Retinal pigment epithelial cell (primary cell): ENCODE data around the gene OPHN1.

Source experiments
- DNase-seq: peaks from one replicate; pipeline ENCODE4 v3.0.0-alpha.2; 2010; ENCODE audit warnings: low read depth
- H3K4me3 ChIP-seq: 2 replicates; pipeline ENCODE4 v1.5.1; 2011; ENCODE audit warnings: mild to moderate bottlenecking, low read length, control low read depth, moderate library complexity
- TF ChIP-seq, protein P1 (sequence below): conservative IDR thresholded peaks from 2 replicates; pipeline ENCODE4 v1.5.1; 2011; ENCODE audit warnings: low read depth, low read length, control low read depth, inconsistent platforms

Gene OPHN1

DNA sequence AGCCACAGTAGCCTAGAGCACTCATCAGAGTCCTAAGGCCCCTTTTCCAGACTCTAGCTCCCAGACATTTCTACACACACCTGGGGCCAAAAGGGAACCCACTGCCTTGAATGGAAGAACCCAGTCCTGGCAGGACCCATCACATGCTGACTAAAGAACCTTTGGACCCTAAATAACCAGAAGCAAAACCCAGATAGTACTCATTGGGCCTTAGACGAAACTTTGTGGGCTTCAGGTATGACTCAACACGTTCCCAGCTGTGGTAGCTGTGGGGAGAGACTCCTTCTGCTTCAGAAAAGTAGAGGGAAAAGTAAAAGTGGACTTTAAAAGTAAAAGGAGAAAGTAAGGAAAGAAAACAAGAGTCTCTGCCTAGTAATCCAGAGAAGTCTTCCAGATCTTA lies 311.5 kb downstream of the OPHN1 start:
- TF ChIP-seq, protein P1, sequence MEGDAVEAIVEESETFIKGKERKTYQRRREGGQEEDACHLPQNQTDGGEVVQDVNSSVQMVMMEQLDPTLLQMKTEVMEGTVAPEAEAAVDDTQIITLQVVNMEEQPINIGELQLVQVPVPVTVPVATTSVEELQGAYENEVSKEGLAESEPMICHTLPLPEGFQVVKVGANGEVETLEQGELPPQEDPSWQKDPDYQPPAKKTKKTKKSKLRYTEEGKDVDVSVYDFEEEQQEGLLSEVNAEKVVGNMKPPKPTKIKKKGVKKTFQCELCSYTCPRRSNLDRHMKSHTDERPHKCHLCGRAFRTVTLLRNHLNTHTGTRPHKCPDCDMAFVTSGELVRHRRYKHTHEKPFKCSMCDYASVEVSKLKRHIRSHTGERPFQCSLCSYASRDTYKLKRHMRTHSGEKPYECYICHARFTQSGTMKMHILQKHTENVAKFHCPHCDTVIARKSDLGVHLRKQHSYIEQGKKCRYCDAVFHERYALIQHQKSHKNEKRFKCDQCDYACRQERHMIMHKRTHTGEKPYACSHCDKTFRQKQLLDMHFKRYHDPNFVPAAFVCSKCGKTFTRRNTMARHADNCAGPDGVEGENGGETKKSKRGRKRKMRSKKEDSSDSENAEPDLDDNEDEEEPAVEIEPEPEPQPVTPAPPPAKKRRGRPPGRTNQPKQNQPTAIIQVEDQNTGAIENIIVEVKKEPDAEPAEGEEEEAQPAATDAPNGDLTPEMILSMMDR: no peak
- DNase-seq: no peak
- H3K4me3 ChIP-seq: no peak overlapping the region

DNA sequence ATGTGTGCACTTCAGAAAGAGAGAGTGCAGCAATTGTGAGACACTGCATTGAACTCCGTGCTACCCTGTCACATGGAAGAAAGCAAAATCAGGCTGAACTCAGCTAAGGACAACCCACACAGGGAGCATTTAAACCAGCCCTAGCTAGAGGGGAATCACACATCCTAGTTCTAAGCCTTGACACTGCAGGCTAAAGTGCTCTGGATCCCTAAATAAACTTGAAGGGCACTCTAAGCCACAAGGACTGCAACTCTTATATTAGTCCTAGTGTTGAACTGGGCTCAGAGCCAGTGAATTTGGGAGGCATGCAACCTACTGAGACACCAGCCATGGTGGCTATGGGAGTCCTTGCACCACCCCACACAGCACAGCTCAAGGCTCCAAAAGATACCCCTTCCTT lies 311.9 kb downstream of the OPHN1 start:
- TF ChIP-seq, protein P1: no peak
- H3K4me3 ChIP-seq: no peak overlapping the region
- DNase-seq: no peak

DNA sequence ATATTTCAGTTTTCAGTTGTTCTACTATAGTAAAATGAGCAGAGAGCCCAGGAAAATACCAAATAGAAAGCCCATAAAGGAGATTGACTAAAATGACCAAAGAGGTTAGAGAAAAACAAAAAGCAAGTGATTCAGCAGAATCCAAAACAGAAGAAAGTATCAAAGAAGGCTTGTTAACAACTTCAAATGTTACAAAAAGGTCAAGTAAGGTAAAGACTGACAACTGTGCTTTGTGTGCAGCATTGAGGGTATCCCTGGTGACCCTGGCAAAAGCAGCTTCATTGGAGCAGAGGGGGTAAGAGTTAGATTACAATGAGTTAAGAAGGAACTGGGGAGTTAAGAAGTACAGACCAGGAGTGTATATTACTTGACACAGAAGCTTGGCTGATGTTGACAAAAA lies 317.9 kb downstream of the OPHN1 start:
- TF ChIP-seq, protein P1: no peak
- no peak overlapping the region for H3K4me3 ChIP-seq
- no peak for DNase-seq

DNA sequence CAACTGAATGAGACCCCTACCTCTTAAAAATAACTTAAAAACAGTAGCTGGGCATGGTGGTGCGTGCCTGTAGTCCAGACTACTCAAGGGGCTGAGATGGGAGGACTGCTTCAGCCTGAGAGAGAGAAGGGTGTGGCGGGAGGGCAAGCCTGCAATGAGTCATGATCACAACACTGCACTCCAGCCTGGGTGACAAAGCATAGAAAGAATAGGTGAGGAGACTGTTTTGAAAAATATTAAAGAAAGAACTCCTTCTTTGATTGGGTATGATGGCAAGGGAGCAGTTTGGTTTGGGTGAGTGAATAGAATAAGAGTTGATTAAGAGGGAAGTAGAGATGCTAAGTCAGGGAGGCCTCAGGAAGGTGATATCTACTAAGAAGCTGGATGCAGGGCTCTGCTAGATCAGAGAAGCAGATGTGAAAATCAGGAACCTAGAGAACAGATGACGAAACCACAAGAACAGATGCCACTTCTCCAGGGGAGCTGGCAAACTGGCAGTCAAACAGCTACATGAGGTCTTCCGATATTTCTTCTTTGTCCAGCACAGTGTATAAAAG lies 318.6 kb downstream of the OPHN1 start:
- DNase-seq: no peak
- H3K4me3 ChIP-seq: no peak overlapping the region
- TF ChIP-seq, protein P1: no peak

DNA sequence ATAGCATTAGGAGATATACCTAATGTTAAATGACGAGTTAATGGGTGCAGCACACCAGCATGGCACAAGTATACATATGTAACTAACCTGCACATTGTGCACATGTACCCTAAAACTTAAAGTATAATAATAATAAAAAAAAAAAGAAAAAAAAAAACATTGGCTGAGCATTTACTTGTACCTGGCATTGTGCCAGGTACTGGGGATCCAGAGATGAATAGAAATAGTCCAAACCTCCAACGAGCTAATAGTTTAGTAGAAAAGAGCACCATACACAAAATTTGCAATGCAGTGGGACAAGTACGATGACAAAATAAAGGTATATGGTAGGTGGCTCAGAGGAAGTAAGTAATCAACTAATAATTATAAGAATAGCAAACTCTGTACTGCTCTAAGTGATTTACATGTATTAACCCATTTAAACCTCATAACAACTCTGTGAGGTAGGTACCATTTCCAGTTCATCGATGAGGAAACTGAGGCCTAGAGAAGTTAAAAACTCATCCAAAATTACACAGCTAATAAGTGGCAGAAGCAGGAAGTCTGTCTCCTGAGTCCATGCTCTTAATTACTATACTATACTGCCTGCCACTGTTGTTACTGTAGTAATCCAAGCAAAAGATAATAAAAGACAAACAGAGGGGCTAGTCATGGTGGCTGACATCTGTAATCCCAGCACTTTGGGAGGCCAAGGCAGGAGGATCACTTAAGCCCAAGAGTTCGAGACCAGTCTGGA lies 319.3 kb downstream of the OPHN1 start:
- no peak for DNase-seq
- no peak overlapping the region for H3K4me3 ChIP-seq
- TF ChIP-seq, protein P1: no peak

DNA sequence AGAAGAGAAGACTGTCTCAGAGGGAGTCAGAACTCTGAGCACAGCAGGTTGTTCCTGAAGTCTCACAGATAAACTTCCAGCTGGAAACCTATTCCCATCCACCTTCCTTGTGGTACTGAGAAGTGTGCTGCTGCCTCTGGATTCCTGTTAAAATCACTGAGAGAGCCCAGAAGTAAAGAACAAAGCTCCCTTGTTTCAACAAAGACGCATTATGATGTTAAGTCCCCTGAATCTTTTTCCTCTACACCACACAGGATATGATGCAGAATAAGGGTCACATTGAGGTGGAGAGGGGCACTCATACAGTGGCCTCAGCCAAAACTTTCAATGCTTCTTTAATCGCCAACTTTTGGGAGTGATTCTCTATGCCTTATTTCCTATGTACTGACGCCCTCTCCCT lies 321.0 kb downstream of the OPHN1 start:
- H3K4me3 ChIP-seq: no peak overlapping the region
- TF ChIP-seq, protein P1: no peak
- no peak for DNase-seq

DNA sequence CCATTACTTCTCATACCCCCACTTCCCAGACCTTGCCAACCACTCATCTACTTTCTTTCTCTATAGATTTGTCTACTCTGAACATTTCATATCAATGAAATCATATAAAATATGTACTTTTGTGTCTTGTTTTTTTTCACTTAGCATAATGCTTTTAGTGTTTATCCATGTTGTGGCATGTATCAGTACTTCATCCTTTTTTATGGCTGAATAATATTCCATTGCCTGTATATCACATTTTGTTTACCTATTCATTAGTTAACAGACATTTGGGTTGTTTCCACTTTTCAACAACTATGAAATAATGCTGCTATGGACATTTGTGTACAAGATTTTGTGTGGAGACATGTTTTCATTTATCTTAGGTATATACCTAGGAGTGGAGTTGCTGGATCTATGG lies 324.1 kb downstream of the OPHN1 start:
- H3K4me3 ChIP-seq: no peak overlapping the region
- DNase-seq: no peak
- TF ChIP-seq, protein P1: no peak
